Measurements from ENCODE around the gene BBS9.
A peak's percentile ranks its signal among the peaks of the same experiment; 100 is the strongest.

BBS9 gene

DNA sequence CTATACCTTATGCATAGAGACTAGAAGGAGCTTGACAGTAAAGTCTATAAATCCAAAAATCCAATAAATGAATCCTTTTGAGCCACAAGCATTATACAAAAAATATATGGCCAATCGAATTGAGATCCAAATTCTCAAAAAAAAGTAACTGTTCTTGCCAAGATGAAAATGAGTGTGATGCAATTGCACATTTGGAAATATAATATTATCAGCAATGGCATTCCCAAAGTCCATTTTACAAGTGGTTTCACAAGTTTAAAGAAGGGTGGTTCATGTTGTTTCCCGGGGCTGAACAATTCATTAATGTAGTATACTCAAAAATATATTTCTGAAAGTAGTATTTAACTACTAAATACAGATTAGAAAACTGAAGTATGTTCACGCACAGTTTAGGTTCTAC, 27.5 kb upstream of the BBS9 start:
- H3K9me2 ChIP-seq (replicated peaks; ENCODE audit: insufficient read depth, low read length): no peaks in the 10 kb centered on the region

DNA sequence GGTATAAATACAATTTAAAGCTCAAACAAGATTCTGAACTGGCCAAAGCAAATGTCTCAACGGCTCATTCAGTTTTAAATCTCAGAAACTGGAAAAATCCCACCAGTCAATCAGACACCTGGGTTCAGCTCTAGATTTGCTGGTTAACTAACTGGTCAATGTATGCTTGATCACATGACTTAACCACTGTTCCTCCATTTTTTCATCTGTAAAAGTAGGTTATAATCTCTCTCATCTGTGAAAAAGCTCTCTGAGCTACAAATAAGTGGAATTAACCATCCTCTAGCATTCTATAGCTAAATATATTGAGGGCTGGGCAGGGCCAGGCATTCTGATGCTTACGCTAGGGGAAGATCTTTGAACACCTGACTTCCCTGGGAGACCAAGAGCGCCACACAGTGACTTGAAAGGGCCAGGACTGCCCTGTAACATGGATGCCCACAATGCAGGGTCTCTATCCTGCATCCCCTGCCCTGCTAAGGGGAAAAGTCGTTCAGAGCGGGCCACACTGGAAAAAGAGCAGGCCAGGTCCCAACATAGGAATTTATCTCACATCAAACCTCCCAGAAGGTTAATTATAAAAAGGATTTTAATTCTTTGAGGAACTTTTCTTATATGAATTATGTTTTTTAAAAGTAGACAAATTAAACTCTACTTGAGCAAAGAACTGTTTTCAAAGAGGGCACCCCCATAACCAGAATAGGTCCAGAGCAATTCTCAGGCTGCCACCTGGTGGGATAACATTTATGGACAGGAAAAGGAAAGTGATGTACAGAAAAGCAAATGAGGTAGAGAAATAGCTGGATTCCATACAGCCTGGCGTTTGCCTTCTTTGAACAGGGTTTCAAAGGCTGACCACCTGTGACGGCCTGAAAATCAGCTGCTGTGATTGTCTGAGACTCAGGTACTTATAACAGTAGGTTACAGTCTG, 22.0 kb upstream of the BBS9 start:
- Histone ChIP-seq H2AFZ (ENCODE audit: low read depth, low read length, severe bottlenecking) (no peak overlapping the region), H3K79me2 (ENCODE audit: insufficient read depth, low read length) (peaks cover 50% of the 10 kb centered on the region), H3K27me3 (ENCODE audit: low read length) (no peaks in the 10 kb centered on the region), H3K9ac (ENCODE audit: low read length) (peak overlapping the region; percentile 96), H3K36me3 (ENCODE audit: low read length) (0 out of 2 replicates have a peak, but pooled peaks cover 2% of the 10 kb centered on the region), H3K9me2 (replicated peaks; ENCODE audit: insufficient read depth, low read length) (no peaks in the 10 kb centered on the region), H4K20me1 (ENCODE audit: low read depth, low read length) (peaks cover 7% of the 10 kb centered on the region; the same call in 1 of the 2 replicates), H3F3A (ENCODE audit: insufficient read depth) (peaks cover 7% of the 10 kb centered on the region; the same call in 1 of the 2 replicates), H3K4me3 (ENCODE audit: insufficient read depth, low read length, poor library complexity, severe bottlenecking) (peak overlapping the region; percentile 98), H3K27ac (ENCODE audit: low read depth, low read length) (peak overlapping the region; percentile 61), H3K4me2 (ENCODE audit: low read depth, low read length, poor library complexity, severe bottlenecking) (peak overlapping the region; percentile 85), H3K9me3 (ENCODE audit: insufficient read depth, low read length) (no peaks in the 10 kb centered on the region)
- TF ChIP-seq, protein P1, sequence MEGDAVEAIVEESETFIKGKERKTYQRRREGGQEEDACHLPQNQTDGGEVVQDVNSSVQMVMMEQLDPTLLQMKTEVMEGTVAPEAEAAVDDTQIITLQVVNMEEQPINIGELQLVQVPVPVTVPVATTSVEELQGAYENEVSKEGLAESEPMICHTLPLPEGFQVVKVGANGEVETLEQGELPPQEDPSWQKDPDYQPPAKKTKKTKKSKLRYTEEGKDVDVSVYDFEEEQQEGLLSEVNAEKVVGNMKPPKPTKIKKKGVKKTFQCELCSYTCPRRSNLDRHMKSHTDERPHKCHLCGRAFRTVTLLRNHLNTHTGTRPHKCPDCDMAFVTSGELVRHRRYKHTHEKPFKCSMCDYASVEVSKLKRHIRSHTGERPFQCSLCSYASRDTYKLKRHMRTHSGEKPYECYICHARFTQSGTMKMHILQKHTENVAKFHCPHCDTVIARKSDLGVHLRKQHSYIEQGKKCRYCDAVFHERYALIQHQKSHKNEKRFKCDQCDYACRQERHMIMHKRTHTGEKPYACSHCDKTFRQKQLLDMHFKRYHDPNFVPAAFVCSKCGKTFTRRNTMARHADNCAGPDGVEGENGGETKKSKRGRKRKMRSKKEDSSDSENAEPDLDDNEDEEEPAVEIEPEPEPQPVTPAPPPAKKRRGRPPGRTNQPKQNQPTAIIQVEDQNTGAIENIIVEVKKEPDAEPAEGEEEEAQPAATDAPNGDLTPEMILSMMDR (IDR thresholded peaks at IDR 0.05; ENCODE audit: insufficient read depth, low read length, poor library complexity, severe bottlenecking): peak; percentile 69
- no peak for TF ChIP-seq EZH2phosphoT487 (conservative IDR thresholded peaks at IDR 0.05; ENCODE audit: low read length)

More for the DNA sequence above, 27.5 kb upstream of the BBS9 start:
- Histone ChIP-seq H3K27ac (ENCODE audit: low read depth, low read length) (no peak overlapping the region), H3K4me2 (ENCODE audit: low read depth, low read length, poor library complexity, severe bottlenecking) (no peak overlapping the region), H3K4me3 (ENCODE audit: insufficient read depth, low read length, poor library complexity, severe bottlenecking) (no peak overlapping the region), H3F3A (ENCODE audit: insufficient read depth) (peaks cover 4% of the 10 kb centered on the region; the same call in 1 of the 2 replicates), H3K9me3 (ENCODE audit: insufficient read depth, low read length) (no peaks in the 10 kb centered on the region), H3K27me3 (ENCODE audit: low read length) (no peaks in the 10 kb centered on the region), H3K79me2 (ENCODE audit: insufficient read depth, low read length) (peaks cover 30% of the 10 kb centered on the region), H3K9ac (ENCODE audit: low read length) (no peak overlapping the region), H2AFZ (ENCODE audit: low read depth, low read length, severe bottlenecking) (no peak overlapping the region), H3K36me3 (ENCODE audit: low read length) (peaks cover 17% of the 10 kb centered on the region; the same call in 1 of the 2 replicates), H4K20me1 (ENCODE audit: low read depth, low read length) (no peaks in the 10 kb centered on the region; the same call in 1 of the 2 replicates)
- no peak for TF ChIP-seq EZH2phosphoT487 (conservative IDR thresholded peaks at IDR 0.05; ENCODE audit: low read length)
- TF ChIP-seq, protein P1 (IDR thresholded peaks at IDR 0.05; ENCODE audit: insufficient read depth, low read length, poor library complexity, severe bottlenecking): no peak

DNA sequence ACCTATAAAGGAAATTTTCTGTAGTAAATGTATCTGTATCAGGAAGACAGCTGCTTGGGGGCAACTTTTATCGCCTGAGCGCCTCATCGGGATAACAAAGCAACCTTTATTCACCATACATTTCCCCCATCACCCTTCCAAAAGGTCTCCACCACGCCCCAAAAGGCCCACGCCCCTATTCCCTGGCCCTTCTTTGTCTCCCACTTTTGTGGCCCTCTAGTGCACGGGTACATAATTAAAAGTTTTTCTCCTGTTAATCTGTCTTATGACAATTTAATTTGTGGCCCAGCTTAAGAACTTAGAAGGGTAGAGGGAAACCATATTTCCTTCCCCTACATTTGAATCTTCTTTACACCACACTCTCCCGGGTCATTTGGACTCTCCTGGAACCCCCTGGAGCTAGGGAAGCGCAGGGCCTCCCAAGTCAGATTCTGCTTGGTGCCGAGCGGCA, 20.8 kb upstream of the BBS9 start:
- H3K9me3 ChIP-seq (ENCODE audit: insufficient read depth, low read length): no peaks in the 10 kb centered on the region
- H2AFZ ChIP-seq (ENCODE audit: low read depth, low read length, severe bottlenecking): peak overlapping the region; percentile 93
- peaks cover 7% of the 10 kb centered on the region; the same call in 1 of the 2 replicates for H4K20me1 ChIP-seq (ENCODE audit: low read depth, low read length)
- no peaks in the 10 kb centered on the region for H3K27me3 ChIP-seq (ENCODE audit: low read length)
- H3F3A ChIP-seq (ENCODE audit: insufficient read depth): peaks cover 7% of the 10 kb centered on the region; the same call in 1 of the 2 replicates
- peak overlapping the region; percentile 85 for H3K4me2 ChIP-seq (ENCODE audit: low read depth, low read length, poor library complexity, severe bottlenecking)
- H3K27ac ChIP-seq (ENCODE audit: low read depth, low read length): peak overlapping the region; percentile 61
- H3K4me3 ChIP-seq (ENCODE audit: insufficient read depth, low read length, poor library complexity, severe bottlenecking): peak overlapping the region; percentile 98
- H3K36me3 ChIP-seq (ENCODE audit: low read length): no peaks in the 10 kb centered on the region
- TF ChIP-seq EZH2phosphoT487 (conservative IDR thresholded peaks at IDR 0.05; ENCODE audit: low read length): no peak
- TF ChIP-seq, protein P1 (IDR thresholded peaks at IDR 0.05; ENCODE audit: insufficient read depth, low read length, poor library complexity, severe bottlenecking): peak; percentile 38
- H3K9me2 ChIP-seq (replicated peaks; ENCODE audit: insufficient read depth, low read length): no peaks in the 10 kb centered on the region
- peaks cover 50% of the 10 kb centered on the region for H3K79me2 ChIP-seq (ENCODE audit: insufficient read depth, low read length)
- peak overlapping the region; percentile 96 for H3K9ac ChIP-seq (ENCODE audit: low read length)

Measured in SU-DHL-6 (cell line).